ENCODE results near the gene TPBG.

TPBG gene

GRCh38 chr6:82363428-82364086 is at the start of gene TPBG:
Gene TPBG, plus strand, starts transcription at chr6:82363817. Its CDS starts 1,145 bp downstream, at chr6:82364962.
- peak; percentile 65 for DNase-seq (ENCODE audit: low spot score)

GRCh38 chr6:82322386-82322785 is 41.2 kb upstream of the TPBG start:
- DNase-seq (ENCODE audit: low spot score) = no peak

GRCh38 chr6:82329766-82330165 is 33.9 kb upstream of the TPBG start:
- no peak for DNase-seq (ENCODE audit: low spot score)

- no peak for DNase-seq (ENCODE audit: low spot score)
These were observed 33.3 kb upstream of the TPBG start for GRCh38 chr6:82330171-82330804.

- peak; percentile 25 for DNase-seq (ENCODE audit: low spot score)
These were observed 32.4 kb upstream of the TPBG start for GRCh38 chr6:82331031-82331773.

- no peak for DNase-seq (ENCODE audit: low spot score)
These were observed 29.8 kb upstream of the TPBG start for GRCh38 chr6:82333781-82334180.

- no peak for DNase-seq (ENCODE audit: low spot score)
These were observed 25.8 kb upstream of the TPBG start for GRCh38 chr6:82337688-82338257.

GRCh38 chr6:82348130-82348529 is 15.5 kb upstream of the TPBG start:
- DNase-seq (ENCODE audit: low spot score) = peak; percentile 18

- DNase-seq (ENCODE audit: low spot score) = no peak
These were observed 9.8 kb upstream of the TPBG start for GRCh38 chr6:82353848-82354247.

GRCh38 chr6:82360552-82360951 is 3.1 kb upstream of the TPBG start:
- no peak for DNase-seq (ENCODE audit: low spot score)

GRCh38 chr6:82361631-82362030 is 2.0 kb upstream of the TPBG start:
- DNase-seq (ENCODE audit: low spot score) = no peak

GRCh38 chr6:82362144-82362543 is 1.5 kb upstream of the TPBG start:
- DNase-seq (ENCODE audit: low spot score) = no peak

- no peak for DNase-seq (ENCODE audit: low spot score)
These were observed 664 bp upstream of the TPBG start for GRCh38 chr6:82362878-82363427.

GRCh38 chr6:82364087-82365015 is 734 bp downstream of the TPBG start:
- DNase-seq (ENCODE audit: low spot score) = peak; percentile 62

GRCh38 chr6:82365016-82365795 is 1.6 kb downstream of the TPBG start:
- DNase-seq (ENCODE audit: low spot score) = no peak

- DNase-seq (ENCODE audit: low spot score) = no peak
These were observed 4.1 kb downstream of the TPBG start for GRCh38 chr6:82367704-82368103.

- no peak for DNase-seq (ENCODE audit: low spot score)
These were observed 7.2 kb downstream of the TPBG start for GRCh38 chr6:82370788-82371187.

- peak; percentile 7 for DNase-seq (ENCODE audit: low spot score)
These were observed 8.4 kb downstream of the TPBG start for GRCh38 chr6:82371799-82372546.

GRCh38 chr6:82372656-82373055 is 9.0 kb downstream of the TPBG start:
- no peak for DNase-seq (ENCODE audit: low spot score)

- DNase-seq (ENCODE audit: low spot score) = no peak
These were observed 10.9 kb downstream of the TPBG start for GRCh38 chr6:82374516-82374915.

Measured in RKO (cell line).